CD14-positive monocyte (primary cell): ENCODE measurements around the gene FGF6. TPM values are rescaled to one million over a fixed set of nuclear protein-coding genes. Genes with fewer than 3 reads are reported as not detected.

Experiments used
- DNase-seq, 3 donors: peaks; one replicate each; pipeline ENCODE4 v3.0.0-alpha.2; 2011 to 2022
- H2AFZ ChIP-seq: 2 replicates; pipeline ENCODE4 v1.6.0; 2012; ENCODE audit warnings: mild to moderate bottlenecking, low read depth, low read length, inconsistent platforms; ENCODE audit not compliant: insufficient read depth, poor library complexity, severe bottlenecking
- H3K27ac ChIP-seq, 2 donors: 1 replicate in 1 of 2; 2 replicates in 1 of 2; pipeline ENCODE4 v1.5.1; 2012 to 2013; ENCODE audit warnings: low read length in 2 of 2, control low read depth in 1 of 2, inconsistent platforms in 1 of 2, low read depth in 1 of 2, mild to moderate bottlenecking in 1 of 2
- H3K27me3 ChIP-seq, 2 donors: one replicate each; pipeline versions ENCODE4 v1.6.0 to v1.6.1; 2011 to 2013; ENCODE audit warnings: low read length in 2 of 2; ENCODE audit not compliant: control insufficient read depth in 2 of 2, insufficient read depth in 2 of 2
- H3K36me3 ChIP-seq, 2 donors: replicated peaks in 1 of 2; 1 replicate in 1 of 2; 2 replicates in 1 of 2; pipeline versions ENCODE4 v1.5.1 to v1.6.1; 2012 to 2013; ENCODE audit warnings: low read length in 2 of 2, control low read depth in 1 of 2, inconsistent platforms in 1 of 2, mild to moderate bottlenecking in 1 of 2; ENCODE audit not compliant: insufficient read depth in 2 of 2, control insufficient read depth in 1 of 2
- H3K4me1 ChIP-seq, 2 donors: 1 replicate in 1 of 2; 2 replicates in 1 of 2; pipeline versions ENCODE4 v1.5.1 to v1.6.1; 2012 to 2013; ENCODE audit warnings: low read length in 2 of 2, control low read depth in 1 of 2, inconsistent platforms in 1 of 2, mild to moderate bottlenecking in 1 of 2, moderate library complexity in 1 of 2; ENCODE audit not compliant: insufficient read depth in 2 of 2, control insufficient read depth in 1 of 2
- H3K4me2 ChIP-seq: replicated peaks from 2 replicates; pipeline ENCODE3; 2012; ENCODE audit warnings: low read length, moderate library complexity, mild to moderate bottlenecking; ENCODE audit not compliant: poor library complexity, severe bottlenecking; ENCODE audit errors: extremely low read depth
- H3K4me3 ChIP-seq, 3 experiments: fragments of 200-600 bp in 1 of 3; sonication (generic) in 1 of 3; replicated peaks in 1 of 3; 1 replicate in 2 of 3; 2 replicates in 1 of 3; pipeline ENCODE4 v1.5.1; 2011 to 2013; ENCODE audit warnings: low read length in 3 of 3, mild to moderate bottlenecking in 3 of 3, control low read depth in 2 of 3, low read depth in 2 of 3, inconsistent platforms in 1 of 3, moderate library complexity in 1 of 3
- H3K79me2 ChIP-seq: 2 replicates; pipeline ENCODE4 v1.6.0; 2012; ENCODE audit warnings: mild to moderate bottlenecking, control low read depth, inconsistent platforms, low read length, moderate library complexity; ENCODE audit not compliant: insufficient read depth
- H3K9ac ChIP-seq: 2 replicates; pipeline ENCODE4 v1.6.0; 2017; ENCODE audit warnings: low read length, mild to moderate bottlenecking; ENCODE audit not compliant: insufficient read depth, poor library complexity, severe bottlenecking
- H3K9me3 ChIP-seq, 2 donors: replicated peaks in 1 of 2; 1 replicate in 1 of 2; 2 replicates in 1 of 2; pipeline versions ENCODE4 v1.5.1 to v1.6.1; 2012 to 2013; ENCODE audit warnings: low read length in 2 of 2, control low read depth in 1 of 2; ENCODE audit not compliant: control insufficient read depth in 1 of 2, insufficient read depth in 1 of 2
- H4K20me1 ChIP-seq: 2 replicates; pipeline ENCODE4 v1.6.0; 2012; ENCODE audit warnings: mild to moderate bottlenecking, low read length, control low read depth, moderate library complexity; ENCODE audit not compliant: insufficient read depth
- H3K27ac Mint-ChIP-seq, 7 donors: one replicate each; pipeline ENCODE4 v1.8.0; 2020; ENCODE audit warnings: mild to moderate bottlenecking in 7 of 7, mixed read lengths in 7 of 7, moderate library complexity in 6 of 7, inconsistent platforms in 2 of 7
- H3K27me3 Mint-ChIP-seq, 3 donors: one replicate each; pipeline ENCODE4 v1.8.0; 2021 to 2022; ENCODE audit warnings: low read depth in 3 of 3, mild to moderate bottlenecking in 3 of 3, mixed read lengths in 3 of 3, moderate library complexity in 3 of 3, inconsistent platforms in 1 of 3
- H3K36me3 Mint-ChIP-seq, 2 donors: one replicate each; pipeline ENCODE4 v1.8.0; 2020; ENCODE audit warnings: mixed read lengths in 2 of 2, inconsistent platforms in 1 of 2, mild to moderate bottlenecking in 1 of 2
- H3K4me1 Mint-ChIP-seq: one replicate; pipeline ENCODE4 v1.8.0; 2020; ENCODE audit warnings: mild to moderate bottlenecking, mixed read lengths
- H3K4me3 Mint-ChIP-seq, 2 donors: one replicate each; pipeline ENCODE4 v1.8.0; 2020; ENCODE audit warnings: mild to moderate bottlenecking in 2 of 2, mixed read lengths in 2 of 2, moderate library complexity in 1 of 2
- H3K9me3 Mint-ChIP-seq, 7 donors: one replicate each; pipeline ENCODE4 v1.8.0; 2020 to 2022; ENCODE audit warnings: mixed read lengths in 7 of 7, mild to moderate bottlenecking in 6 of 7, moderate library complexity in 6 of 7, inconsistent platforms in 2 of 7
- CTCF ChIP-seq: fragments of 200-600 bp; IDR thresholded peaks from one replicate; pipeline ENCODE4 v1.8.0; 2022; ENCODE audit warnings: antibody characterized with exemption, mild to moderate bottlenecking
- WGBS: methylation state at CpG from one replicate; pipeline ENCODE4 v1.1.5; 2013; ENCODE audit warnings: missing lambda C conversion rate; ENCODE audit not compliant: insufficient coverage; 5-methylcytosine and 5-hydroxymethylcytosine counted together
- intact Hi-C, 2 donors: fragments of 100-400 bp; cut with micrococcal nuclease; formaldehyde crosslinking; loops; one replicate each; pipeline versions ENCODE4 v1.15.0 to v1.15.1; 2023
- polyA plus RNA-seq, 3 donors: library from polyadenylated mRNA; depleted of rRNA in 1 of 3; unstranded in 2 of 3; stranded (reverse) in 1 of 3; fragments of 300-500 nt in 2 of 3; fragments of >200 nt in 1 of 3; fragmentation: Illumina TruSeq in 2 of 3; gene quantifications; 1 replicate in 2 of 3; 2 replicates in 1 of 3; pipeline ENCODE4 v1.2.3, GENCODE V29; 2012 to 2021

FGF6 gene
- polyA plus RNA-seq, 3 donors = not detected

DNA sequence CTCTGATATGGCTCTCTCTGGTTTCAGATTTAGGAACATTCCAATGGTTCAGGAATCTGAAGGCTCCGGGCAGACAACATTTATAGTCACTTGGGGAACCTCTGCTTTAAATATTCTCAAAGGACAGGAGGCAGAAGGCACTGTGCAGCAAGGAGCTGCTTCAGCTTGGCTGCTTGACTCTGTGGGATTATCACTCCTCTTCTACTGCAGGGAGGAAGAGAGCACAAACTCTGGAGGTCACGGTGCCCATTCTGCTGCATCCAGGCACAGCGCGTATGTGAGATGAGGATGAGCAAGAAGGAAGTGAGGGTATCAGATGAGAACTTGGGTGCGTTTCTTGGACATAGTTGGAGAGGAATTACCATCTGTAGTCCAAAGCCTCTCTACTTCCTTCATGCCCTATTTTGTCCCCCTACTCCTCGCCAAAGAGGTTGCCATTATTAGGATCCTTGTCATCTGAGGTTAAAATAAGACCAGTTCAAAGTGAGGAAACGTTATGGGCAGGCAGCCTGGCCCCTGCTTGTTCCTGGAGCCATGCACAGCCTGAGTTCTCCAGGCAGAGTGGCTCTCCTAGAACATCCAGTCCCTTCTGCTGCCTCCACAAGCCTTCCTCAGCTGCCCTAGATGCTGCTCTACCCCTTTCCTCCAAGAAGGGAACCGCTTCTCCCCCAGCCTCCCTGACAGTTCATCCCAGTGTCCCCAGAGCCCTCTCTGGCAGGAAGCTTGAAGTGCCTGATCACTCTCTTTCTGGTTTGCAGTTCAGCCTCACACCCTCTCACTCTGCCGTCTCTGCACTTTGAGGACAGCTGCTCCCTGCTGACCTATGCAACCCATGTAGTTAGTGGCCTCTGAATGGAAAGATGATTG, 12.5 kb downstream of the FGF6 start:
- Histone ChIP-seq H3K4me2 (no peak overlapping the region), H3K4me3 (no peak overlapping the region), H3K4me1 (peaks cover 48 to 51% of the 10 kb centered on the region in 2 donors), H4K20me1 (no peaks in the 10 kb centered on the region), H3K9ac (no peak overlapping the region), H3K9me3 (peaks cover 0 to 6% of the 10 kb centered on the region in 2 donors), H3K79me2 (no peaks in the 10 kb centered on the region), H3K27me3 (no peaks in the 10 kb centered on the region), H3K36me3 (no peaks in the 10 kb centered on the region), H2AFZ (no peak overlapping the region), H3K27ac (no peak overlapping the region)
- Mint-ChIP-seq H3K36me3 (peaks cover 2 to 5% of the 10 kb centered on the region in 2 donors), H3K27me3 (peaks cover 2 to 17% (median 9%) of the 10 kb centered on the region in 3 donors), H3K9me3 (peaks cover 0 to 11% (median 5%) of the 10 kb centered on the region in 7 donors), H3K27ac (peak overlapping the region in 2 of 7 donors; percentile 17 to 24), H3K4me3 (no peak overlapping the region), H3K4me1 (peaks cover 50% of the 10 kb centered on the region)
- no peak for DNase-seq
- intact Hi-C loops = no loop called here
- no peak for TF ChIP-seq CTCF
- WGBS = 94% methylated on average over 2 of the region's 9 CpGs

GRCh38 chr12:4431866-4432265, 13.7 kb downstream of the FGF6 start:
- H3K36me3 Mint-ChIP-seq = peaks cover 2 to 5% of the 10 kb centered on the region in 2 donors
- TF ChIP-seq CTCF = no peak
- WGBS = 62% methylated on average over 4 of the region's 7 CpGs

More at GRCh38 chr12:4431866-4432265, 13.7 kb downstream of the FGF6 start:
- Histone ChIP-seq H4K20me1 (no peaks in the 10 kb centered on the region), H3K4me3 (no peak overlapping the region), H3K27me3 (no peaks in the 10 kb centered on the region), H3K27ac (no peak overlapping the region), H3K36me3 (no peaks in the 10 kb centered on the region), H3K9me3 (peaks cover 0 to 6% of the 10 kb centered on the region in 2 donors), H3K4me2 (peak overlapping the region; percentile 0), H3K9ac (no peak overlapping the region), H3K79me2 (no peaks in the 10 kb centered on the region), H2AFZ (no peak overlapping the region), H3K4me1 (peaks cover 46 to 49% of the 10 kb centered on the region in 2 donors)
- Mint-ChIP-seq H3K4me3 (peak overlapping the region in 1 of 2 donors; percentile 15), H3K9me3 (peaks cover 0 to 14% (median 5%) of the 10 kb centered on the region in 7 donors), H3K4me1 (peaks cover 48% of the 10 kb centered on the region), H3K27ac (no peak overlapping the region), H3K27me3 (peaks cover 4 to 17% (median 9%) of the 10 kb centered on the region in 3 donors)
- intact Hi-C loops = no loop called here
- DNase-seq = peak; percentile 11 to 32 (median 15)
